HG02642 (cell line): ENCODE data around the gene CCL2.

Source experiments
- ATAC-seq: cut with Tn5 transposase; IDR thresholded peaks from one replicate; pipeline ENCODE4 v1.9.1; 2021; ENCODE audit warnings: mild to moderate bottlenecking; ENCODE audit not compliant: unreplicated experiment, poor library complexity

Gene CCL2

GRCh38 chr17:34236281-34236892, 18.7 kb upstream of the CCL2 start:
- ATAC-seq: no peak

- no peak for ATAC-seq
Observed at GRCh38 chr17:34237458-34237857, 17.6 kb upstream of the CCL2 start.

GRCh38 chr17:34241062-34241461, 14.0 kb upstream of the CCL2 start:
- no peak for ATAC-seq

DNA sequence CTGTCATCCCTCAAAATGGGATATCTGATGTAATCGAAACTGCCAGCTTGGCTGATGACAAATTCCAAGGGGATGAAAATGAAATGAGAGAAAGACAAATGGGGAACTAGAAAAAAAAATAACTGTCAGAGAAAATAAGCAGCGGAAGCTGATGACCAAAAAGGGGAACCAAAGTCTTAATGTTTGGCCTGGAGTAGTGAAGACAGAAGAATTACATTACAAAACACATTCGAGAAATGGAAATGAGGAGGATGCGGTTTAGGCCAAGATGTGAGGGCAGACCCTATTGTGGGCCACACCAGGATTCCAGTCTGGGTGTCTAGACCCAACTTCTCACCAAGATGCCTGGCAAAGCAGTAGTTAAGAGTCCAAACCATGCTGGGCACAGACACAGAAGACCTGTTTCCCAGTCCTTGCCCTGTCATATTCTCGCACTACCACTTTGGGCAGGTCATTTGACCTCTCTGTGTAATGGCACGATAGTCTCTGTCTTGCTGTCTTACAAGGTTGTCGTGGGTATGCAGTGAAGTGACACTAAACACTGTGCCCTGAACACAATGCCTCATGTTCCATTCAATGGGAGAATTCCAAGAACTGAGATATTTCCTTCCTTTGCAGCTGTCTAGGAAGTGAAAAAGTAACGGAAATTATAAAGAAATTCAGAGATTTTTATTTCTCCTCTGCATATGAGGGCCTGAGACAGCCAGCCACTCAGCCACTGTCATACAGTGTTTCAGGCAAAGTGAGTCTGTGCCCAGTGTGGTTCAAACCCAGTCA, 12.3 kb upstream of the CCL2 start:
- ATAC-seq: no peak

- ATAC-seq: no peak
Observed at GRCh38 chr17:34243364-34244320, 11.4 kb upstream of the CCL2 start.

GRCh38 chr17:34245351-34245905, 9.7 kb upstream of the CCL2 start:
- no peak for ATAC-seq

DNA sequence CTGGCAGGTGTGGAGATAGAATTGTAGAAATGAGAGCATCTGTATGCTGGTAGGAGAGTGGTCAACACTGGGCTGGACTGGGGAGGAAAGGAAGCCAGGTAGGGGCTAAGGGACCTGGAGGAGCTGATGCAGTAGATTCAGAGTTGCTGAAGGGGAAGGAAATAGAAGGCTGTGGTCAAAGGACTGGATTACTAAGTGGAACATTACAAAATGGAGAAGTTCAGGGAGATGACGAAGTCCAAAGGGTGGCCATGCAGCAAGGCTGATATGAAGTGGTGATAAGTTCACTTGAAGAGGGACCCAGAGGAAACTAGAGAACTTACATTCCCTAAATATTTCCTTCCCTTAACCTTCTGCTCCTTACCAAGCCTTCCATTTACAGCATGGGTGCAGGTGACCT, 8.6 kb upstream of the CCL2 start:
- ATAC-seq: no peak

DNA sequence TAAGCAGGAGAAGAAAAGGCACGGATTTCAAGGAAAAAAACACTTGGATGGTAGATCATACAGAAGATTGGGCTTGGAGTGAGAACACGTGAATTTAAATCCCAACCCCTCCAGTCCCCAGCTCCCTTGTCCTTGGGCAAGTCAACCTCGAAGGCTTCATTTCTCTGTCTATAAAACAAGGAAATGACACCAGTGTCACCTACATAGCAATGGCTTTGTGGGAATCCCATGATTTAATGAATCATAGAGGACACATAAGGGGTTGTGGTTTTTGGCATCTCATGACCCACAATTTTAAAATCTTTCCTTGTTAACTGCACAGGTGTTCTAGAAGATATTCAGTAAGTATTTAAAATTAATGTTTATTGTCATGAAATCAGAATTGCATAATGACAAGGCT, 8.2 kb upstream of the CCL2 start:
- no peak for ATAC-seq

- no peak for ATAC-seq
Observed at GRCh38 chr17:34248511-34249024, 6.5 kb upstream of the CCL2 start.

- ATAC-seq: no peak
Observed at GRCh38 chr17:34249061-34249460, 6.0 kb upstream of the CCL2 start.

DNA sequence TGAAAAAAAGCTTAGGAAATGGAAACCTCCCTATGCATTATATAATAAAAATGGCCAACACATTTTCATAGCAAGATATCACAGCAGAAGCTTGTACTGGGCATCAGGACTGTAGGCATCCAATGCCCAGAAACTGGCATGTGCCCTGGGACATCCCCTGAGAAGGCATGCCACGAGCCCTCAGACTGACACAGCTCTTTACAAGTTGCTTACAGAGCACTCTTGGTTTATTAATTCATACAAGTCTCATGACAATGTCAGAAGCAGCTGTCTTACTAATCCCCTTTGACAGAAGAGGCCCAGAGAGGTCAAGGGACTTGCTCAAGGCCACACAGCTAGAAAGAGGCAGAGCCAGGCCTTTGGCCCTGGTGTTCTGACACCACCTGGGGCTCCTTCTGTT, 5.6 kb upstream of the CCL2 start:
- ATAC-seq: no peak

DNA sequence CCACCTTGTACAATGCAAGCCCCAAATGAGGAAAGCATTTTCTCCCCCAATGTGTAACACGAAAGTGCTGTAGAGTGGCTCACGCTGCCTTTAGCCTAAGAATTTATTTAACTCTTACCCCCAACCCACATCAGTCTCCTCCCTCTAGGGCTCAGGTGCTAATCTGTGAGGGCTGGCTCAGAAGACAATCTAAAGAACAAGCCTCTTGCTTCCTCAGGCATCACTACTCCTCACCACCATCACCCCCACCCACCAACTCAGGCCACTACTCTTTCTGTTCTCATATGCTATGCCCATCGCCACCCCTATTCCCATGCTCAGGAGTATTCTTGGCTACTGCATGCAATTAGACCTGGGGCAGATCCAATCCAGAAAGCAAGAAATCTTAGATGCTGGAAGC, 3.9 kb upstream of the CCL2 start:
- no peak for ATAC-seq

GRCh38 chr17:34252095-34252443, 3.0 kb upstream of the CCL2 start:
- no peak for ATAC-seq

- ATAC-seq: no peak
Observed at GRCh38 chr17:34252444-34253138, 2.5 kb upstream of the CCL2 start.

- no peak for ATAC-seq
Observed at GRCh38 chr17:34253139-34253525, 2.0 kb upstream of the CCL2 start.

DNA sequence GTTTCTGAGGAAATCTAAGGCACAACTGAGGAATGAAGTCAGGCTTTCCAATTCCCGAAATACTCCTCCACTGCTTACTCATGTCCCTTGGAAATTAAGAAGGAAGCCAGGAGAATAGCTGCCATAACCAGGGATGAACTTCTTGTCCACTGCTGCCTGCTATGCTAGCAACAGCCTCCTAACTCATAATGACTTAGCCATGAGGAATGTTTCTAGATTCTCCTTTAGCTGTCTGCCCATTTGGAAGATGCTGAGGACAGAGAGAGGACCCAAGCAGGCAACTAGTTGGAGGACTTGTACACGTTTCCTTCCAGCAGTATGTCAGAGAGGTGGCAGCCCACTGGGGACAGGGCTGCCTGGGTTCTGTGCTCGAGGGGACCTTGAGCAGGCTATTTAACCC, 939 bp upstream of the CCL2 start:
- ATAC-seq: no peak

GRCh38 chr17:34255381-34255732, 272 bp downstream of the CCL2 start:
- ATAC-seq: no peak

GRCh38 chr17:34255841-34256240, 756 bp downstream of the CCL2 start:
- ATAC-seq: no peak

GRCh38 chr17:34257299-34257985, 2.4 kb downstream of the CCL2 start:
- ATAC-seq: no peak

- no peak for ATAC-seq
Observed at GRCh38 chr17:34257986-34258326, 2.9 kb downstream of the CCL2 start.
